ENCODE data around the gene C16orf54.
"Not testable (repeated sequence)": the region's sequence is repeated elsewhere in the genome, so short reads cannot be mapped to it uniquely, and the experiment has no call there.

Gene C16orf54

DNA sequence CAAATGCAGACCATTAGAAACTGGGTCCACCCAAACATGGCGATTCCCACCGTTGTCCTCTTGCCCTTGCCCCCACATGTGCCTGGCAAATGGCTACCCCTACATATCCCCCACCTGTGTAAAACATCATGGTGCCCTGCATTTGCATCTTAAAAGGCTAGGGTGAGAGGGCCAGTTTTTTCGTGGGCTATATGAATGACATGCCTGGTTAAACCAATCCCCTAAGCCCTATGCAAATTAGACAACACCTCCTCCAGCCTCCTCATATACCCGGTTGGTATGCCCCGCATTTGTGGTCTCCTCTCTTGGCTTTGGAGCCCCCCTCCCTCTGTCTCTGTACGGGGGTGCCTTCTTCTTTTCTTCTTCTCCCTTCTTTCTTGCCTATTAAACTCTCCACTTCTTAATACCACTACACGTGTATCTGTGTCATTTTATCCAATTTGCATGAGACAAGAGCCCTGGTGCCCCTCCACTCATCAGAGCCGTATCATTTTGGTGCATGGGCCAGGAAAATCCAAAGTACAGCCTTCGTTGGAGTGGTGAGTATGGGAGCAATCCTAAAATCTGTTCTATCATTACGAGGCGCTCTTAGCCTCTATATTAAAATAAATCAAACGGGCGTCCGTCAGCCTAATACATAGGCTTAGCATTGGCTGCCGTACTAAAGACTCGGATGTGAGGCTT lies 36.7 kb downstream of the C16orf54 start:
- no peak for DNase-seq (ENCODE audit: low read depth)
- TF ChIP-seq CTCF (conservative IDR thresholded peaks at IDR 0.05; ENCODE audit: low read length): no peak
- no peak overlapping the region for H3K4me3 ChIP-seq (ENCODE audit: low read length)

- H3K4me3 ChIP-seq (ENCODE audit: low read length); DNase-seq (ENCODE audit: low read depth): not testable (repeated sequence)
Measured at GRCh38 chr16:29707160-29707559, 38.6 kb downstream of the C16orf54 start.

- H3K4me3 ChIP-seq (ENCODE audit: low read length): no peak overlapping the region
- no peak for DNase-seq (ENCODE audit: low read depth)
- TF ChIP-seq CTCF (conservative IDR thresholded peaks at IDR 0.05; ENCODE audit: low read length): no peak
Measured at GRCh38 chr16:29705030-29705429, 40.8 kb downstream of the C16orf54 start.

DNA sequence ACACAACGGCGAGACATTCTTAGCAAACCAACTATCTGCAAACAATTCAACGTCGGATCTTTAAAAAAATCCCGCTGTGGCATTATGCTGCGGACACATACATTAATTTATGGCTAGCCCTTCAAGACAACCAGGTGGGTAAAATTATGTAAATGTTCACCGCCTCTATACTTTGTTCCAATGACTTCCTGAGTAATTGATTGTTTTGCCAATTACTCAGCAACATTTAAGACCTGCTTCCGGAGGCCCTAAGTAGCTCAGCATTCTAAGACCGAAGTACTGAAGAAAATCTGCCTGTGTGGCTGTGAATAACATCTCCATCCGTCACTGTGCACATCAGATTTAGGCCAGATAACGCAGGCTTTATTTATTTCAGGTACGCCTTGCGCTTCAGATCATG lies 43.5 kb downstream of the C16orf54 start:
- DNase-seq (ENCODE audit: low read depth): no peak
- H3K4me3 ChIP-seq (ENCODE audit: low read length): no peak overlapping the region
- no peak for TF ChIP-seq CTCF (conservative IDR thresholded peaks at IDR 0.05; ENCODE audit: low read length)

- no peak for DNase-seq (ENCODE audit: low read depth)
- no peak for TF ChIP-seq CTCF (conservative IDR thresholded peaks at IDR 0.05; ENCODE audit: low read length)
- H3K4me3 ChIP-seq (ENCODE audit: low read length): no peak overlapping the region
Measured at GRCh38 chr16:29701214-29701555, 44.6 kb downstream of the C16orf54 start.

- no peak overlapping the region for H3K4me3 ChIP-seq (ENCODE audit: low read length)
- DNase-seq (ENCODE audit: low read depth): peak; percentile 86
- TF ChIP-seq CTCF (conservative IDR thresholded peaks at IDR 0.05; ENCODE audit: low read length): peak; percentile 89
Measured at GRCh38 chr16:29700253-29700987, 45.4 kb downstream of the C16orf54 start.

DNA sequence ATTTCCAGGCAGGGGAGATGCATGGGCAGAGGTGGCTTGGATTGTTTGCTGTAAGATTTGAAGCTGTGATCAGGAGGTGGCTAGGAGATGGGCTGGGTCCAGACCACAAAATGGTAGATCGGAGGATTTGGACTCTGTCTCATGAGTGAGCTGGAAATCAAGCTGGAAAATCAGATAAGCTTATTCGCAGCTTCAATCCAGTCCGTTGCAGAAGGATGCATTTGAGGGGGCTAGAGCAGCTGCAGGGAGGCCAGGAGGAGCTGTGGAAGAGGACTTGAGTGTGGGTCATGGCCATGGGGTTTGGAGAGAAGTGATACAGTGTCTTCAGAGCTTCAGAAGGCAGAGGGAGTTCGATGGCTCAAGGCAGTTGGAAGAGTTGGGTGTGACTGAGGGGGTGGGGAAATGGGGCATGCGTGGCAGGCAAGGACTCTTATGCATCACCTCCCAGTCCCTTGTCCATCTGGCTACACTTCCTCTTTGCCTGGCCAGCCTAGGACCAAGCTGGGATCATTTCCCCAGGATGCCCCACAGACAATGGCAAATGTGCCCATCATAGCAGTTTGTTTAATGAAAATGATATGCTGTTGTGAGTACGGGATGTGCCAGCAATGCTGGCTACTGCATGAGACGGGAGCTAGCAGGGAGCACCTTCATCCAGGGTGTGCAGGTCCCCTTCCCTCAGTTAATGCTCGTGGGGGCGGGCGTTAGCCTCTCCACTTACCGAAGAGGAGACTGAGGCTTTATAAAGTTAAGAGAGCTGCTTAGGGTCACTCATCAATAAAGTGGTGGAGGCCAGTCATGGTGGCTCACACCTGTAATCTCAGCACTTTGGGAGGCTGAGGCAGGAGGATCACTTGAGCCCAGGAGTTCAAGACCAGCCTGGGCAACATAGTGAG lies 46.2 kb downstream of the C16orf54 start:
- DNase-seq (ENCODE audit: low read depth): no peak
- no peak for TF ChIP-seq CTCF (conservative IDR thresholded peaks at IDR 0.05; ENCODE audit: low read length)
- H3K4me3 ChIP-seq (ENCODE audit: low read length): no peak overlapping the region
